ENCODE measurements around the gene NCOA1.
A peak's percentile ranks its signal among the peaks of the same experiment; 100 is the strongest.
"Not testable (repeated sequence)": the region's sequence is repeated elsewhere in the genome, so short reads cannot be mapped to it uniquely, and the experiment has no call there.

Gene NCOA1

GRCh38 chr2:24792874-24793760, 302.1 kb downstream of the NCOA1 start, which contains the start of the genes CENPO and PTRHD1:
Gene CENPO, plus strand, starts transcription at chr2:24793425. Its CDS starts 495 bp downstream, at chr2:24793920.
Gene PTRHD1, minus strand, starts transcription at chr2:24793391. Its CDS starts 14 bp downstream, at chr2:24793377.
- H3K36me3 ChIP-seq (replicated peaks), result no peaks in the 10 kb centered on the region

DNA sequence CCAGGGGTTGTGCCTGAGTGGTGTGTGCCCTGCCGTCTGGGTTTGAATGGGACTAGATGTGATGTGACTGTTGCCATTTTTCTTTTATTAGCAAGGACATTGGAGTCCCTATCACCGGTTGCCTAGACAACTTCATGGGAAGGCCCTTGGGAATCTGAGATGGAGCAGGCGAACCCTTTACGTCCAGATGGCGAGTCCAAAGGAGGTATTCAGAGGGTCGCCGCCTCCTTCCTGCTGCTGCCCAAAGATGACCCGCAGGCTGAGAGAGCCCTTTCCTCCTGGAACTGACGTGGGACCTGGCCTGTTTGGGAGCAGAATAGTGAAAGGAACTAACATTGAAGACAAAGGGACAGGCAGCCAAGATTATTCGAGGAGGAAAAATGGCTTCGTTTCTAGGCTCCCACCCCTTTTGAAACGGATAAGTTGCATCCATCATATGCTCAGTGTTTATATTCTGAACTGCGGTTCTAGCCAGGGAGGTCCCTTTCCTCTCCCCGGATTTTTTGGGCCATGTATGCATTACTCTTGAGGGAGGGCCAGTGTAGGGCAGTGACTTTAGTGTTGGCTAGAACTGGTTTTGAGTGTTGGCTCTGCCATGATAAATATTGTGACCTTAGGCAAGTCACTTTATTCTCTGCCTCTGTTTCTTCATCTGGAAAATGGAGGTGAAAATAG, 302.8 kb downstream of the NCOA1 start:
- in situ Hi-C loops (cut with HindIII; ENCODE audit: low pct_ligation_motif_present, low sequenced_read_pairs), result no loop called here
- DNase-seq, result peak; percentile 35
- Histone ChIP-seq H3K27me3 (replicated peaks) (no peaks in the 10 kb centered on the region), H3K4me3 (ENCODE audit: low read depth, low read length) (peak overlapping the region; percentile 92), H3K27ac (peak overlapping the region; percentile 99), H3K36me3 (replicated peaks) (no peaks in the 10 kb centered on the region)
- TF ChIP-seq CTCF (IDR thresholded peaks at IDR 0.05; ENCODE audit: low read depth, low read length, missing control alignments), result no peak

More at GRCh38 chr2:24792874-24793760, 302.1 kb downstream of the NCOA1 start, which contains the start of the genes CENPO and PTRHD1:
- Histone ChIP-seq H3K27ac (peak within 1 kb of the TSS; percentile 99), H3K4me3 (ENCODE audit: low read depth, low read length) (peak within 1 kb of the TSS; percentile 92), H3K27me3 (replicated peaks) (no peaks in the 10 kb centered on the region)
- TF ChIP-seq CTCF (IDR thresholded peaks at IDR 0.05; ENCODE audit: low read depth, low read length, missing control alignments), result peak; percentile 79
- peak; percentile 96 for DNase-seq
- in situ Hi-C loops (cut with HindIII; ENCODE audit: low pct_ligation_motif_present, low sequenced_read_pairs), result no loop called here

- Histone ChIP-seq H3K27me3 (replicated peaks) (no peaks in the 10 kb centered on the region), H3K36me3 (replicated peaks) (peaks cover 3% of the 10 kb centered on the region), H3K4me3 (ENCODE audit: low read depth, low read length) (no peak overlapping the region), H3K27ac (no peak overlapping the region)
- in situ Hi-C loops (cut with HindIII; ENCODE audit: low pct_ligation_motif_present, low sequenced_read_pairs), result no loop called here
- TF ChIP-seq CTCF (IDR thresholded peaks at IDR 0.05; ENCODE audit: low read depth, low read length, missing control alignments), result no peak
- no peak for DNase-seq
Observed at GRCh38 chr2:24797644-24798043, 306.6 kb downstream of the NCOA1 start.

- H3K27me3 ChIP-seq (replicated peaks); H3K4me3 ChIP-seq (ENCODE audit: low read depth, low read length); H3K36me3 ChIP-seq (replicated peaks); DNase-seq; in situ Hi-C loops (cut with HindIII; ENCODE audit: low pct_ligation_motif_present, low sequenced_read_pairs); H3K27ac ChIP-seq: not testable (repeated sequence)
Observed at GRCh38 chr2:24800487-24800886, 309.4 kb downstream of the NCOA1 start.

DNA sequence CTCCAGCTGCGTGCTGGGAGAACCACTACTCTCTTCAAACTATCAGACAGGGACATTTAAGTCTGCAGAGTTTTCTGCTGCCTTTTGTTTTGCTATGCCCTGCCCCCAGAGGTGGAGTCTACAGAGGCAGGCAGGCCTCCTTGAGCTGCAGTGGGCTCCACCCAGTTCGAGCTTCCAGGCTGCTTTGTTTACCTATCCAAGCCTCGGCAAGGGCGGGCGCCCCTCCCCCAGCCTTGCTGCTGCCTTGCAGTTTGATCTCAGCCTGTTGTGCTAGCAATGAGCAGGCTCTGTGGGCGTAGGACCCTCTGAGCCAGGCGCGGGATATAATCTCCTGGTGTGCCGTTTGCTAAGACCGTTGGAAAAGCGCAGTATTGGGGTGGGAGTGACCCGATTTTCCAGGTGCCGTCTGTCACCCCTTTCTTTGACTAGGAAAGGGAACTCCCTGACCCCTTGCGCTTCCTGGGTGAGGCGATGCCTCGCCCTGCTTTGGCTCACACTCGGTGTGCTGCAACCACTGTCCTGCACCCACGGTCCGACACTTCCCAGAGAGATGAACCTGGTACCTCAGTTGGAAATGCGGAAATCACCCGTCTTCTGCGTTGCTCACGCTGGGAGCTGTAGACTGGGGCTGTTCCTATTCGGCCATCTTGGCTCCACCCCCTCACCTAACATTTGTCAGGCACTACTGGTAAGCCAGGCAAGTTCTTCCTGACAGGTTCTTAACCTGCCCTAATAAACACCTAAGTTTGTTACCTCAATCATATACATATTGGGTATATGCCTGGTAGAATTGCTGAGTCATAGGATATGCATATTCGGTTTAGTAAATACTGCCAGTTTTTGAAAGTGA, 315.0 kb downstream of the NCOA1 start:
- H3K27me3 ChIP-seq (replicated peaks); H3K4me3 ChIP-seq (ENCODE audit: low read depth, low read length); H3K36me3 ChIP-seq (replicated peaks); DNase-seq; in situ Hi-C loops (cut with HindIII; ENCODE audit: low pct_ligation_motif_present, low sequenced_read_pairs); H3K27ac ChIP-seq: not testable (repeated sequence)

- no peak for DNase-seq
- H3K36me3 ChIP-seq (replicated peaks), result no peaks in the 10 kb centered on the region
- in situ Hi-C loops (cut with HindIII; ENCODE audit: low pct_ligation_motif_present, low sequenced_read_pairs), result no loop called here
- no peak overlapping the region for H3K4me3 ChIP-seq (ENCODE audit: low read depth, low read length)
- no peaks in the 10 kb centered on the region for H3K27me3 ChIP-seq (replicated peaks)
- H3K27ac ChIP-seq, result no peak overlapping the region
- TF ChIP-seq CTCF (IDR thresholded peaks at IDR 0.05; ENCODE audit: low read depth, low read length, missing control alignments), result no peak
Observed at GRCh38 chr2:24806661-24807036, 315.6 kb downstream of the NCOA1 start.
